Epithelial cell of esophagus (primary cell): ENCODE measurements around the gene TRIM59.

ENCODE experiments used
- DNase-seq: peaks from one replicate; pipeline ENCODE4 v3.0.0; 2010; ENCODE audit warnings: low read depth
- H3K4me3 ChIP-seq: 2 replicates; pipeline ENCODE4 v1.5.1; 2011; ENCODE audit warnings: mild to moderate bottlenecking, low read length, control low read depth
- CTCF ChIP-seq: IDR thresholded peaks from 2 replicates; pipeline ENCODE4 v1.5.1; 2011; ENCODE audit warnings: low read depth, mild to moderate bottlenecking, low read length, control low read depth, inconsistent platforms; ENCODE audit not compliant: insufficient read depth; ENCODE audit errors: missing control alignments

The TRIM59 gene

DNA sequence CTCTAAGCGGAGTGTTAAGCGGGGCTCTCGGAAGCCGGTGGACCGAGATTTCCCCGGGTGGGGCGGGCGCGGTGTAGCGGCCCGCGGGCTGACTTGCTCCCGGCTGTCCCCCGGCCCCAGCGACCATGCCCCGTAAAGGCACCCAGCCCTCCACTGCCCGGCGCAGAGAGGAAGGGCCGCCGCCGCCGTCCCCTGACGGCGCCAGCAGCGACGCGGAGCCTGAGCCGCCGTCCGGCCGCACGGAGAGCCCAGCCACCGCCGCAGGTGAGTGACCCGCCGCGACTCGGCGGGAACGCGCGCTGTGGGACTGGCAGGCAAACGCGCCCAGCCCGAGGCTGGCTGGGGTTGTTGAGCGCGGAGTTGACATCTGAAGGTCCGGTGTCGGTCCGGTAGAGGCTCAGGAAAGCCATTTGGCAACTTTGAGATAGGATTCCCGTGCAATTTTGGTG is 48.9 kb downstream of the TRIM59 start:
- no peak for TF ChIP-seq CTCF
- peak overlapping the region; percentile 98 for H3K4me3 ChIP-seq
- DNase-seq: peak; percentile 31

DNA sequence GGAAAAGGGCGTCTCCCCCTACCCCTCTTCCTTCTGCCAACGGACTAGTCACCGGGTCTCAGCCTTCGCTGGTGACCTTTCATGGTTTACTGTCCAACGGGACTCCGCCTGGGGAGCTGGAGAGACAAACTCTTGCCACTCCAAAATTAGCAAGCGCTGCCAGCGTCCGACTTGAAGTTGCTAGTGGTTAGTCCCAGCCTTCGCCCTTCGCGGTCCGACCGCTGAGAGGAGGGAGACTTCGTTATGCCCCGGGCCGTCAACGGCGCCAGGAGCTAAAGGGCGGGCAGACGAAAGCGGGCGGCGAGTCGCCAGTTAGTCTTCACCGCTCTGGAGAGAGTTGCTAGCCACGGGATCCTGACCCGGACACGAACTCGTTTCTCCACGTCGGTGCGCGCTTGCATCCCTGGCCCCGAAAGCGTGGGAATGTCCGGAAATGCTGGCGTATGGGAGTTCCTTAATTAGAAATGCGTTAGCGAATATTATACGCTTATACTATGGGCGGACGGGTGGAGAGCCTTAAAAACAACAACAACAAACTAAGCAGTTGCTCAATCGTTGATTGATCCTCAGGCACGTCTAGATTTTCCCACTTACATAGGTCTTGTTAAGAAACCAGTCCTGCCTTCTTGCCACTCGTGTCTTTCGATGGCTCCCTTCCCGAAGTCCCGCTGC is 49.4 kb downstream of the TRIM59 start:
- peak; percentile 54 for DNase-seq
- TF ChIP-seq CTCF: no peak
- H3K4me3 ChIP-seq: peak overlapping the region; percentile 98

DNA sequence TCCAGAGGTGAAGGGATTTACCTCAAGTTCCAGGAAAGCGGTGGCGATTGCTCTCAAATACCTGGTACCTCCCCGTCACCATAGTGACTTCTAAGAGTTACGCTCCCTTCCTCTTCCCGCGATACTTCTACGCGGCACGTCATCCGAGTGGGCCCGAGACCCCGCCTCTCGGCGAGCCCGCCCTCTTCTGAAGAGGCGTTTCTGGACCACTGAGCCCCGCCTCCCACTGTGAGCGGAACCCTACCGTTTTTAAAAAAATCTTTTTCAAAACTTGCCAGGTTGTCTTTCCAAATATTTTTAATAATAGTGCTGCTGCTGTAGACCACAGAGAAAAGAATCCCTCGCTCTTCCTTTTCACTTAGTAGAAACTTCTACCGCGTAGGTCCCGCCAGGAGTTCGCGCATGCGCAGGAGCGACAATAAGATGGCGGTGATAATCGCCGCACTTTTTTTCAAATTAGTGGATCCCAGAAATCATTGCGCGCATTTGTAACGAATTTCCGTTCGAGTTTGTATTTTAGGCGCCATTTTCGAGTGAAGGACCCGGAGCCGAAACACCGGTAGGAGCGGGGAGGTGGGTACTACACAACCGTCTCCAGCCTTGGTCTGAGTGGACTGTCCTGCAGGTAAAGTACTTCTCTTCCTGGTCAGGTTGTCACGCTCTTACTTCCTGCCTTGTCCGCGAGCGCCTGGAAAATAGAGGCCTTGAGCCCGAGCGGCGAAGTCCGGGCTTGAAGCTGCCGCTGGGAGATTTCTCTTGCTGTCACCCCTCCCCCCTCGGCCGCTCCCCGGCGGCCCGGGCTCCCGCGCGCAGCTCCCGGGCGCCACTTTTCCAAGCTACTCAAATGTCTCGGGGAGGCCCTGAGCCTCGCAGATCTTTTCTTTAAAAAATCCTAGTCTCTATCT is 50.2 kb downstream of the TRIM59 start, which contains the start of the genes IFT80 and SMC4:
Gene IFT80 (minus strand): TSS at position 101 of the 905 bp plus-strand sequence. CDS start 14,625 bp downstream, outside the sequence.
Gene SMC4 (plus strand): TSS at position 526 of the 905 bp plus-strand sequence. CDS start 1,177 bp downstream, outside the sequence.
- TF ChIP-seq CTCF: no peak
- DNase-seq: peak; percentile 98
- H3K4me3 ChIP-seq: peak within 1 kb of the TSS; percentile 98

- H3K4me3 ChIP-seq: peak overlapping the region; percentile 98
- TF ChIP-seq CTCF: peak; percentile 9
- no peak for DNase-seq
Observed at GRCh38 chr3:160398820-160399124, 50.8 kb downstream of the TRIM59 start.

- DNase-seq: peak; percentile 35
- no peak for TF ChIP-seq CTCF
- no peak overlapping the region for H3K4me3 ChIP-seq
Observed at GRCh38 chr3:160395297-160395696, 54.3 kb downstream of the TRIM59 start.

- no peak overlapping the region for H3K4me3 ChIP-seq
- DNase-seq: no peak
- TF ChIP-seq CTCF: no peak
Observed at GRCh38 chr3:160394009-160394392, 55.6 kb downstream of the TRIM59 start.
